Fibroblast of skin of right biceps (primary cell): ENCODE results near the gene TRIM37.
A peak's percentile ranks its signal among the peaks of the same experiment; 100 is the strongest.

Experiments
- DNase-seq: peaks from one replicate; pipeline ENCODE4 v3.0.0-alpha.2; 2013

The TRIM37 gene

DNA sequence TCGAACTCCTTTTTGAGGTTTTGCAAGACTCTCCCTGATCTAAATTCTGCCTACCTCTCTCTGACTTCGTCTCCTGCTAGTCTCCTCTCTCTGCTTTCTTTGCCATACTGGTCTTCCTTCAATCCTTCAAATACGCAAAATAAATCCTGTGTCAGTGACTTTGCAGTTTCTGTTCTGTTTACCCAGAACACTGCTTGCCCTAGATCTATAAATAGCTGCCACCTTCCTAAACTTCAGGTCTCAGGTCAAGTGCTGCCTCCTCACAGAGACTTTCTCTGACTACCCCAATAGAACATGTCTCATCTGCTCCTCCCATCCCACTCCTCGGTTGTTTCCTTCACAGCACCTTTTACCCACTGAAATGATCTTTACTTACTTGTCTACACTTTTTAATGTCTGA is 78.9 kb downstream of the TRIM37 start:
- no peak for DNase-seq

DNA sequence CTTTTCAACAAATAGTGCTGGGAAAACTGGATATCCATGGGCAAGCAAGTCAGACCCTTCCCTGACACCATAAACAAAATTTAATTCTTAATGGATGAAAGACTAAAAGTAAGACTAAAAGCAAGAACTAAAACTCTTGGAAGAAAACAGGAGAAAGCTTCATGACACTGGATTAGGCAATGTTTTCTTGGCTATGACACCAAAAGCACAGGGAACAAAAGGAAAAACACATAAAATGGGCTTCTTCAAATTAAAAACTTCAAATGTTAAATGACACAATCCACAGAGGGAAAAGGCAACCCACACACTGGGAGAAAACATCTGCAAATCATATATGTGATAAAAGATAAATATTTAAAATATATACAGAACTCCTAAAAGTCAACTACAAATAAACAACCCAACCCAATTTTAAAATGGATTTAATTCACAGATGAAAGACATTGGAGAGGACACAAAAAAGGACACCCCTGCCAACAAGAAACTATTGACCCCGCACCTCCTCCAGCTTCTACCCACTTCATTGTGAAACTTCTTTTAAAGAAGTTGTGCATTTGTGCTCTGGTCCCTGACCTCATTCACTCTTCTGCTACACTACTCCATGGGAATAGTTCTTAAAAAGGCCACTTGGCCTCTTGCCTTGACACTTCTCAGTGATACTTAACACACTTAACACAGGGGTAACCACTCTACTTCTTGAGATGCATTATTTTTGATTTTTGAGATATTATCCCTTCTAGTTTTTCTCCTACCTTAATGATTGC is 80.3 kb downstream of the TRIM37 start:
- DNase-seq, result no peak

DNA sequence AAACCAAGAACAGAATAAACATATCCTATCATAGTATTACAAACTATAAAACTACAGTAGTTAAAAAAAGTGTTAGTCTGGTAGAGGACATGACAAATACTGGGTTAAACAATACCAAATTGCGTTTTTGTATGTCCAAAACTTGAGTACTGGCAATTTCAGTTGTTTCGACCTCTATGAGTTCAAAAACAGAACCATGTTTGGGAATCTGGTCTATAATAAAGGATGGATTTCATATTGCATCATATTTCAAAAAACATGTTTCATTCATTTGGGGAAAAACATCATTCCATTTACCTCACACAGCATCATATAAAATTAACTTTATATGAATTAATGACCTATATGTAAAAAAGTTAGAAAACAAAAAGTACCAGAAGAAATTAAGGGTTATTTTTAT is 81.8 kb downstream of the TRIM37 start:
- DNase-seq, result no peak

DNA sequence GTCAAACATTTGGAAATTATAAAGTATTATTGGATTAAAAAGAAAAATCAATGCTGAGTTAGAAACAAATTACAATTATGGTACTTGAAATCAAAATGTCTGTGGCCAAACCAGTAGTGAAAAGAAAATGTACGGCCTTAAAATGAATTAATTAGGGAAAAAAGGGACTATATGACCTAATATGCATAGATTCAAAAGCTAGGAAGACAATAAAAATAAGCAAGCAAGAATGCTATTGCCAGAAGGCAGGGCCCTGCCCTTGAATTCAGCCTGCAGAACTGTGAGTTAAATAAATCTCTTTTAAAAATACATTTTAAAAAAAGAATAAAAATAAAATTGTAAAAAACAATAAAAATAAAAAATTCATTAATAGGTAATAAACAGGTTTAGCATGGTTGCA is 88.7 kb downstream of the TRIM37 start:
- no peak for DNase-seq

DNA sequence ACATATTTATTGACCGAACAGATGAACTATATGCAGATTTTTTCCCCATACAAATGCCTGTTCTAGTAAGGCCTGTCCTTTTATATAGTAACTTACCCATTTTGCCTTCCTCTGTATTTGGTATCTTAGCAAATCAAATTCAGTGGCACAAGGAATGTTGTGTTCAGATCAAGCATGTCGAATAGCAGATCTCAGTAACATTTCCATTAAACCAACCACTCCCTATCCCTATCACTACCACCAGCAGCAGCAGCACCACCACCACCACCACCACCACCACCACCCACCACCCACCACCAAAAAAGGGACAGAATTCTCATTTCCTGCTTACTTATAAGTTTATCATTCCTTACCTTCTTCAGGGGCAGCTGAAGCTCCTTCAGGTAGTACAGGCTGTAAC is 94.7 kb downstream of the TRIM37 start:
- DNase-seq, result no peak

DNA sequence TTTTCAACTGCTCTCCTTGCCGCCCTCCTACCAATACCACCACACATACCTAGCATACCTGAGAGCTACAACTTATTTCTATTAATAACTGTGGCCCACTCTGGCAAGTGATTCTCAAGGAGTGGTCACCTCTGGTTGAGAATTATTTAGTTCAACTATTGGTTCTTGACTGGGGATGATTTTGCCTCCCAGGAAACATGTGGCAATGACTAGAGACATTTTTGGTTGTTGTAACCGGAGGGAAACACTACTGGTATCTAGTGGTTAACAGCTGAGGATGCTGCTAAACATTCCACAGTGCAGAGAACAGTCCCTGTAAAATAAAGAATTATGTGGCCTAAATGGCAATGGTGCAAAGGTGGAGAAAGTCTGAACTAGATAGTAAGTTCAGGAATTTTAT is 96.7 kb downstream of the TRIM37 start:
- DNase-seq, result peak; percentile 4

DNA sequence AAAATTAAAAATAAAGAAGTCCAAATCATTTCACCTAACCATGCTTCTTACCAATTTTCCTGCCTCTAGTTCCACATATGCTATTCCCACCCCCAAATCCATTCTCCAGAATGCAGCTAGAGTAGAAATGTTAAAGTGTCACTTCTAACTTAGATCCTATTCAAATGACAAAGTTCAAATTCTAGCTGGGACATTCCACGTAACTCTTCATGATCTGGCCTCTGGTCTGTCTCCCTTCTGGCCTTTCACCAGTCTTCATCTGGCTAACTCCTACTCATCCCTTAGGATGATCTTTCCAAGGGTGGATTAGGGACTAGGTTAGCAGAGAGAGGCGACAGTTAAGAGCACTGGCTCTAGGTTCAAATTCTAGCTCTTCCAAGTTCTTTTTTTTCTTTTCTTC is 97.9 kb downstream of the TRIM37 start:
- no peak for DNase-seq

DNA sequence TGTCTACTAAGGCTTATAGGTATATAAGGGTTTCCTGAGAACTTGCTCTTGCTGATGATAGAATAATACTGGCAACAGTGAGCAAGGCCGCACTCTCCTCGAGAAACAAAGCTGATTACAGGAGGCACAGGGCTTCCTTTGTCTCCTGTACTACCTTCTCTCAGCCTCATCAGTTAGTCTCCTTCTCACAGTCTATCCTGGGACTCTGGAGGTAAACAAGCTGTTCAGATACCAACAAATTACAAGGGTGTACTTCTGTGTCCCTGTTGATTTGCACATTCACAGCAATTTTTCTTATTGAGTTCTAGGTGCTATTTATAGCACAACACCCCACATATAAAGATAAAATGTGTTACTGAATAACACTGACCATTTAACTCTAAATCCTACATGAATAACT is 98.7 kb downstream of the TRIM37 start:
- DNase-seq, result no peak

DNA sequence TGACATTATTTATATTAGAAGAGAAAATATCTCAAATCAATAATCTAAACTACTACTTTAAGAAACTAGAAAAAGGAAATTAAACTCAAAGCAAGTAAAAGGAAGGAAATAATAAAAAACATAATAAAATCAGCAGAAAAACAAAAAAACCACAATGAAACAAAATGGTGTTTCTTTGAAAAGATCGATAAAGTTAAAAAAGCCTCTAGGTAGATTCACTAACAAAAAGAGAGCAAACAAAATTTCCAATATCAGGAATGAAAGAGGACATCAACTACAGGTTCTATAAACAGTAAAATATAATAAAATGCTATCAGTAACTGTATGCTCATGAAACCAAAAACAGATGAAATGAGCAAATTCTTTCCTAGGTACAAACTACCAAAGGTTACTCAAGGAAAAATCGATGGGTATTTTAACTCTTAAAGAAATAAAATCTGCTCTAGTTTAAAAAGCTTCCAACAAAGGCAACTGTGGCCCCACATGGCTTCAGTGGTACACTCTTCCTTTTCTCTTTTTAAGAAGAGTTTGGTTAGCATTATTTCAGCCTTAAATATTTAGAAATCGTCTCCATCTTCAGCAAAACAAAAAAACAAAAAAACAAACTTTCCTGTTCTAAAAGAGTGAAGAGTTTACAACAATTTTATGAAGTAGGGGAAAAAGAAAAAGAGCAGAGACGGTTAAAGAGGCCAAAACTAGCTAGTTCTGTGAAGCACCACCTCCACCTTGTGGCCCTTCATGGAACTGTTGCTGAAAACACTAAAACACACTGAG is 102.2 kb downstream of the TRIM37 start:
- peak; percentile 55 for DNase-seq

DNA sequence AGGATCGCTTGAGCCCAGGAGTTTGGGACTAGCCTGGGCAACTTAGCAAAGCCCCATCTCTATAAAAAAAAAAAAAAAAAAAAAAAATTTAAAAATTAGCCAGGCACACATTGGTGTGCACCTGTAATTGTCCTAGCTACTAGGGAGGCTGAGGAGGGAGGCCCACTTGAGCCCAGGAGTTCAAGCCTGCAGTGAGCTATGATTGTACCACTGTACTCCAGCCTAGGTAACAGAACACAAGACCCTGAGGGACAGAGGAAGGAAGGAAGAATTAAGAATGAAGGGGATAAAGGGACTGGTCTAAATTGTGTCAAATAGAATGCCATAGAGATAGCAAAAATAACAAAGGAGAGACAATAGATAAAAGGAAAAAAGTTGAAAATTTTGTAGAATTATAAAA is 102.8 kb downstream of the TRIM37 start:
- no peak for DNase-seq

DNA sequence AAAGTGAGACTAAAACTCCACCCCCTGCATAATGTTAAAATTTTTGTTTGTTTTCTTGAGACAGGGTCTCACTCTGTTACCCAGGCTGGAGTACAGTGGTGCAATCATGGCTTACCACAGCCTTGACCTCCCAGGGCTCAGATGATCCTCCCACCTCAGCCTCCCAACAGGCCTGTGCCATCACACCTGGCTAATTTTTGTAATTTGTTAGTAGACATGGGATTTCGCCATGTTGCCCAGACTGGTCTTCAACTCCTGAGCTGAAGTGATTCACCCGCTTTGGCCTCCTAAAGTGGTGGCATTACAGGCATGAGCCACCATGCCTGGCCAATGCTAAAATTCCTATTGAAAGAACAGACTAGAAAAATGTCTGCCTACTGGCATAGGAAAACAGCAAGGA is 103.8 kb downstream of the TRIM37 start:
- no peak for DNase-seq

DNA sequence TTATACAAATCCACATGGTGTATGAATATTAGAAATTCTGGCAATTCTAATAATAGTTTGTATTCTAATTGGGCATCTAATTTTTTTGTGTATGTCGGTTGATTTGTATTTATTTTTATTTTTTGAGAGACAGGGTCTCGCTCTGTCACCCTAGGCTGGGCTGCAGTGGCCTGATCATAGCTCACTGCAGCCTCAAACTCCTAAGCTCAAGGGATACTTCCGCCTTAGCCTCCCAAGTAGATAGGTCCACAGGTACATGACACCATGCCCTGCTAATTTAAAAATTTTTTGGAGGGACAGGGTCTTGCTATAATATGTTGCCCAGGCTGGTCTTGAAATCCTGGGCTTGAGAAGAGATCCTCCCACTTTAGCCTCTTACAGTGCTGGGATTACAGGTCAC is 104.6 kb downstream of the TRIM37 start:
- no peak for DNase-seq

DNA sequence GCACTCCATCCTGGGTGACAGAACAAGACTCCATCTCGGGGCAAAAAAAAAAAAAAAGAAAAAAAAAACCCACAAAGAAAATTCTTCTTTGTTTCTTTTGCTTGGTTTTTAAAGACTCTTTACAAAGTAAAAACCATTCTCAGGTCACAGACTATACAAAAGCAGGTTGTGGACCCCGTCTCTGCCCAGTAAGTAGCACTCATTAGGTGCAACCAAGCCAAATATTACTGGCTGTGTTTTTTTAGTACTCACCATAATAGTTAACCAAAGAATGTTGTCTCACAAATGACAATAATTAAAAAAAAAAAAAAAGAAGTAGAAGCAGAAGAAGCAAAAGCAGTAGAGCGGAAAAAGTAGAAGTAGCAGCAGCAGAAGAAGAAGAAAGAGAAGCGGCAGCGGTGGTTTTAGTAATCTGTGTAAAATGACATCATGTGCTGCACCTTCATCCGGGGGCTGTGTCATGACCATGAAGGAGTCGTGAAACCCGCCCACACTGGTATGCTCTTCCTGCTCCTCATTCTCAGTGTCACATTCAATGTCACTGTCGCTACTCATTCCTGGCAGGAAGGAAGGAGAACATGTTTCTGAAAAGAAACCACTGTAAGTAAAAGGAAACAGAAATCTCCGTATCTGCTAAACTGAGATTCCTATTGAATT is 105.4 kb downstream of the TRIM37 start:
- DNase-seq, result peak; percentile 62

DNA sequence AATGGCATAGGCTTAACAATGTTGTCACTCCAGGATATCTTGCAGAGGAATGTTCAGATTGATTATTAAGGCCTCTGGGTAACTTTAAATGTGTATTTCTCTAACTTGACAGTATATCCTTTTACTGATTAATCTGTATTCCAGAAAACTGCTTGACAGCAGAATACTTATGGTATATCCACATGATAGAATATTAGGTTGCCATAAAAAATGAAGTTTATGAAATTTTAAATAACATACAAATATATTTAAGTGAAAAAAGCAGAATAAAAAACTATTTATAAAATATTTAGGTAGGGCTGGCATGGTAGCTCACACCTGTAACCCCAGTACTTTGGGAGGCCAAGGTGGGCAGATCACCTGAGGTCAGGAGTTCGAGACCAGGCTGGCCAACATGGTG is 106.7 kb downstream of the TRIM37 start:
- no peak for DNase-seq

DNA sequence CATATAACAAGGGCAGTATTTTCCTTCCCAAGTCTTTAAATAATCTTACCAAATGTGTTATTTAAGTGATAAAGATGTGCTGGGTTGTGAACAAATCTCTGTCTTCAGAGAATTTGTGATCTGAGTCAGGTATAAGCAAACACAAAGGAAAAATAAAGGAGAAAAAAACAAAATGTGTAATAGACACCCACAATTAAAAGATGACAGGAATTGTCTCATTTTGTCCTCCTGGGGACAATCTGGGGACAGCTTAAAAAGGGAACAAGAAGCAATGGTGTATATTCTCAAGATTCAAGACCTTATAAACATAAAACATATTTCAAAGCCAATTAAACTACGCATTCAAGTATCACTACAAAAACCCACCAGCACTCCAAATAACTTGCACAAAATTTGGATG is 107.2 kb downstream of the TRIM37 start:
- DNase-seq, result no peak

DNA sequence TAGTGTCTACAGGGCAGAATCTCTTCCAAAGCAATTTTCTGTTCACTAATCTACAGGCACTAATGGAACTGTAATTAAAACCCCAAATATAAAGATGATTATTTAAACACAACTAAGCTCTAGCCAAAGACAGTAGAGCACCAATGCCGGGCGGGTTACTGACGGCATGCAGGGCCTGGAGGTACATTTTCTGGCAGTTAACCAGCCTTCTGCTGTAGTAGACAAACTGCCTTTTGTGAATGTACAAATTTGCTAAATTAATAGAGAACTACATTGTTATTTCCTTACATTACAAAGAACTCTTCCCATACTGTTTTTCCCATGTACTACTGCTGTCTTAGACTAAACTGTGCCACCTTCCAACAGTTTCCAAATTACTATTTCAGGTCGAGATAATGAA is 107.8 kb downstream of the TRIM37 start:
- DNase-seq, result no peak

DNA sequence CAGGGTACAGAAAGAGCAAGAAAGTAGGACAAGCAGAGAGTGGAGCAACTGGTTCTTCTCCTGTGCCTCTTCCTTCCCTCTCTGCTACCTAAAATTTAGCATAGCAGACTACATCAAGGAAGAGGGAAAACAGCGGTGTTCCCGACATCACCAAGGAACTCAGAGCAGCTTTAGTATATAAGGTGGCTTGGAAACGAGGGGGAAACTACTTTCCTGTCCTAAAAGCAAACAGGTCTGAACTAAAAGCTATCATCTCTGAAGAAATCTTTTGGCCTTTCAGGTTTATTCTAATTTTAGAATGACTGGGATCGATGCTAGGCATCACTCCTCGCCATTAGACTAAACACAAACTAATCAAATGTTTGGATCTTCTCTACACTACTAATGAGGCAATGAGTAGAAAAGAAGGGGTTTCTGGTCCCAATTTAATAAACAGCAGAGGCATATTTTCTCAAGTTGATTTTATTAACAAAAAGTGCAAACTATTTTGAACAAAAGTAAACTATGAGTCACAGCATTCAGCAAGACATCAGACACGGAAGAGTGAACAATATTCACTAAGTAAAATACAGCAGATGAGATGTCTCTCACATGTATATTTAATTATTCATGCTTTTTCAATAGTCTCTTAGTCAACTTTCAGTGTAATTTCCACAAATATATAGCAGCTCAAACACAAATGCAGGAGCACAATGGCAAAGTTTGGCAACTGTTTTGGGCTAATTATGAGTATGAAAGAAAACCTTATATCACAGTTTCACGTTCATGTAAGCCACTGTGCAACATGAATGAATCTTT is 108.7 kb downstream of the TRIM37 start:
- DNase-seq, result peak; percentile 8

DNA sequence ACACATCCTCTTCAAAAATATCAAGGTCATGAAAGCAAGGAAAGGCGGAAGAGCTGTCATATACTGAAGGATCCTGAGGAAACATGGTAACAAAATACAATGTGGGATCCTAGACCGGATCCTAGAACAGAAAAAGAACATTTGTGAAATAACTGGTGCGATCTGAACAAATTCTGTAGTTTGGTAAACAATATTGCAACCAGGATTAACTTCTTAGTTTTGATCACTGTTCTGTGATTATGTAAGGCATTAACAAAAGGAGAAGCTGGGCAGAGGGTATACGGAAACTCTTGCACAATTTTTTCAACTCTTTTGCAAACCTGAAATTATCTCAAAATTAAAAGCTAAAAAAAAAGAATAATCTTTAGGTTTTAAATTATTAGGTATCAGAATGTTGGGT is 109.7 kb downstream of the TRIM37 start:
- DNase-seq, result no peak

DNA sequence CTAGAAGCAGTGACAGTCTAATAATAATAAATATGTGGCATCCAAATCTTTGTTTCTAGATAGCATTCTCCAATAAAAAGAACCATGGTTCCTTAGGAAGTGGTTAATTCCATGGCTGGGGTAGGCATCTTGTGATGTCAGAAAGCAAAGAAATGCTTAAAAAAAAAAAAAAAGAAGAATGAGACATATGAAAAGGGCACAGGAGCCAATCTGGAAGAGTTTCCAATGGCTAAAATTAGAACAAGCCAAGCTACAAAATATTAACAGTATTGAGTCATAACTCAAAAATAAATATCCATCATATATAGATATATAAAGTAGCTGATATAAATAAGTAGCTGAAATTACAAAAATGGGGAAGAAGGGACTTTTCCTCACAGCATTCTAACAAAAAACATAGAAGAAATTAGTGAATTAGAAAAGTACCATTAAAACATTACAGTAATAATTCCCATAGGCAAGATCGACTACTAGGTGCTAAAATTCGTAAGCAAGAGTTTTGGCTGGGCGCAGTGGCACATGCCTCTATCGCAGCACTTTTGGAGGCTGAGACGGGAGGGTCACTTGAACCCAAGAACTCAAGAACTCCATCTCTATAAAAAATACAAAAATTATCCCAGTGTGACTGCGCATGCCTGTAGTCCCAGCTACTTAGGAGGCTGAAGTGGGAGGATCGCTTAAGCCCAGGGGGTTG is 111.3 kb downstream of the TRIM37 start:
- DNase-seq, result peak; percentile 65

DNA sequence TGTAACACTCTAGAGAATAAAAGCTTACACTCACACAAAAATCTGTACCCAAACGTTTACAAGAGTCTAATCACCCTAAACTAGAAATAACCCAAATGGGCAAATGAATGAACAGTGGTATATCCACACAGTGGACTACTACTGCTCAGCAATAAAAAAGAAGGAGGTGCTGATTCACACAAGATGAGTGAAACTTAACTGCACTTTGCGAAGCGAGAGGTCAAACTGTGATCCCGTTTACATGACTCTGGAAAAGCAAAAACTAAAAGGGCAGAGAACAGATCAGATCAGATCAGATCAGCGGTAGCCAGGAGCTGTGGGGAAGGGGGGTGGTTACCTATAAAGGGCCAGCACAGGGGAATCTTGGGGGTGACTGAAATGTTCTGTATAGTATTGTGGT is 113.4 kb downstream of the TRIM37 start:
- no peak for DNase-seq

DNA sequence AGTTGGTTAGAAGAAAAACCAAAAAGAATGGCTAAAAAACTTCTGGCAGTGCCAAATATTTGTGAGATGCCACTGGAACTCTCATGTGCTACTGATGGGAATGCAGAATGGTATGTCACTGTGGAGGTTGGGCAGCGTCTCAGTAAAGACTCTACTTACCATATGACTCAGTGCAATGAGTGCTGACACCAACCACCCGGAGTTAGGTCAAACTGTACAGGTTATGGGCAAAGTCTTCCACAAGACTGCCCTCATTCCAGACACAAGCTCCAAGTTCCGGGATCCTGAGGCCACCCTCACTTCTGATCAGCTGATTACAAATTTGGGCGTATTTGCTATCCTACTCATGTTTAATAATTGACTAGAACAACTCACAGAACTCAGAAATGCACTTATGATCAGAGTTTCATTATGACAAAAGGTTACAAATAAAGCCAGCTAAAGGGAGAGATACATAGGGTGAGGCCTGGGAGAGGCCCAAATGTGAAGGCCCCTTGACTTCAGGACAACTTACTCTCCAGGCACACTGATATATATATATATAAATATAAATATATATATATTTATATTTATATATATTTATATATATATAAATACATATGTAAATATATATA is 114.9 kb downstream of the TRIM37 start:
- DNase-seq, result peak; percentile 76

DNA sequence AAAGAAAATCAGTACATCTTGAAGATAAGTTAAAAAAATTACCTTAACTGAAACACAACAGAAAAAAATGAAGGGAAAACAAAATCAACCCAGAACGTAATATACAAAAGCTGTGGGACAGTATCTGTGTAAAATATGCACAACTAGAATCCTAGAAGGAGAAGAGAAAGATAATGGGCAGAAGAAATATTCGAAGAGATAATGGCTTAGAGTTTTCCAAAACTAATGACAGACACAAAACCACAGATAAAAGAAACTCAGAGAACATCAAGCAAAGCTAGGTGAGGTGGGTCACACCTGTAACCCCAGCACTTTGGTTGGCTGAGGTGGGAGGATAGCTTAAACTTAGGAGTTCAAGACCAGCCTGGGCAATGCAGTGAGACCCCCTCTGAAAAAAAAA is 117.1 kb downstream of the TRIM37 start:
- no peak for DNase-seq
